GM12874 (cell line): Measurements from ENCODE around the gene MAK.

Experiments
- TF ChIP-seq, protein P1 (sequence below): IDR thresholded peaks from 2 replicates; pipeline ENCODE4 v1.5.1; 2011; ENCODE audit warnings: low read depth, mild to moderate bottlenecking, control low read depth, low read length, moderate library complexity; ENCODE audit not compliant: insufficient read depth

Gene MAK

DNA sequence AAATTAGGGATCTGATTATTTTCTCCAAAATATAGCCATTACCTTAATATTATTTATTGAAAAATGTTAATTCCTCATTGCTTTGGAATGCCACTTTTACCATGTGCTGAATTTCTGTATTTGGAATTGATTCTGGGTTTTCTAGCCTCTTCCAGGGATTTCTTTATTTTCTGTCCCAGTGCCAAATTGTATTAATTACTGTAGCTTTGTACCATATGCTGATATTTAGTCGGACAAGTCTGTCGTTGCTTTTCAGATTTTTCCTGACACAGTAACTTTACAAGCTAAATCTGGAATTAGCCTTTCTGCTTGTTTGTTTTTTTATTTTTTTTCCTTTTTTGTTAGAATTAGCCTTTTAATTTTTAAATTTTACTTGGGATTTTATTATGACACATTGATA, 101.6 kb downstream of the MAK start:
- TF ChIP-seq, protein P1, sequence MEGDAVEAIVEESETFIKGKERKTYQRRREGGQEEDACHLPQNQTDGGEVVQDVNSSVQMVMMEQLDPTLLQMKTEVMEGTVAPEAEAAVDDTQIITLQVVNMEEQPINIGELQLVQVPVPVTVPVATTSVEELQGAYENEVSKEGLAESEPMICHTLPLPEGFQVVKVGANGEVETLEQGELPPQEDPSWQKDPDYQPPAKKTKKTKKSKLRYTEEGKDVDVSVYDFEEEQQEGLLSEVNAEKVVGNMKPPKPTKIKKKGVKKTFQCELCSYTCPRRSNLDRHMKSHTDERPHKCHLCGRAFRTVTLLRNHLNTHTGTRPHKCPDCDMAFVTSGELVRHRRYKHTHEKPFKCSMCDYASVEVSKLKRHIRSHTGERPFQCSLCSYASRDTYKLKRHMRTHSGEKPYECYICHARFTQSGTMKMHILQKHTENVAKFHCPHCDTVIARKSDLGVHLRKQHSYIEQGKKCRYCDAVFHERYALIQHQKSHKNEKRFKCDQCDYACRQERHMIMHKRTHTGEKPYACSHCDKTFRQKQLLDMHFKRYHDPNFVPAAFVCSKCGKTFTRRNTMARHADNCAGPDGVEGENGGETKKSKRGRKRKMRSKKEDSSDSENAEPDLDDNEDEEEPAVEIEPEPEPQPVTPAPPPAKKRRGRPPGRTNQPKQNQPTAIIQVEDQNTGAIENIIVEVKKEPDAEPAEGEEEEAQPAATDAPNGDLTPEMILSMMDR = no peak

GRCh38 chr6:10733863-10734262, 104.5 kb downstream of the MAK start:
- TF ChIP-seq, protein P1 = no peak

DNA sequence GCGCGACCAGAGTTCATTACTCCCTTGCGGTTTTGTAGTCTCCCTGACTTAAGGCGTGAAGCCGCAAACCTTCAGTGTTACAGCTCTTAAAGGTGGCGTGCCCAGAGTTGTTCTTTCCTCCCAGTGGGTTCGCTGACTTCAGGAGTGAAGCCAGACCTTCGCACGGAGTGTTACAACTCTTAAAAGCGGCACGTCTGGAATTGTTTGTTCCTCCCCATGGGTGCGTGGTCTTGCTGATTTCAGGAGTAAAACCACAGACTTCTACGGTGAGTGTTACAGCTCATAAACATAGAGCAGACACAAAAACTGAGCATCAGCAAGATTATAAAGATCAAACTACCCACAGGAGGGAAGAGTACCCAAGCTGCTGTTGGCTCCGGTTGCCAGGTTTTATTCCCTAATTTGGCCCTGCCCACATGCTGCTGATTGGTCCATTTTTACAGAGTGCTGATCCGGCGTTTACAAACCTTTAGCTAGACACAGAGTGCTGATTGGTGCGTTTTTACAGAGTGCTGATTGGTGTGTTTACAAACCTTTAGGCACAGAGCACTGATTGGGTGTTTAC, 105.1 kb downstream of the MAK start:
- TF ChIP-seq, protein P1 = no peak

DNA sequence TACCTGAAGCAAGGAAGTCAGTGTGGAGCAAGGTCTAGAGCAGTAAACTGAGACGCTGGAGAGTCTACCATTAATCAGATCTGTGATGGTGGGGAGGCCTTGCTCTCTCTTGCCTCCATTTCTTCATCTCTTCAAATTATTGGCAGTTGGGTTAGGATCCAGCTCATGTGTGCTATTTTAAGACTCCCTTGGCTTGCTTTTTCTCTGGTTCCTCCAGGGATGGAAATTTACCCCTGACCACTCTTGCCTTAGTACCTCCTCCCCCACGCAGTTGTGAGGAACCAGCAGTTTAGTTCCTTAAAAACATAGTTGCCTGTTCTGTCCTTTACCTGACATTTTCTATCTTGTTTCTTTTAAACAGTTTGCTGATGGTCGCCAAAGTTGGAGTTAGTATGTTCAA, 108.1 kb downstream of the MAK start:
- TF ChIP-seq, protein P1 = no peak

GRCh38 chr6:10725716-10726115, 112.6 kb downstream of the MAK start:
- TF ChIP-seq, protein P1 = no peak

DNA sequence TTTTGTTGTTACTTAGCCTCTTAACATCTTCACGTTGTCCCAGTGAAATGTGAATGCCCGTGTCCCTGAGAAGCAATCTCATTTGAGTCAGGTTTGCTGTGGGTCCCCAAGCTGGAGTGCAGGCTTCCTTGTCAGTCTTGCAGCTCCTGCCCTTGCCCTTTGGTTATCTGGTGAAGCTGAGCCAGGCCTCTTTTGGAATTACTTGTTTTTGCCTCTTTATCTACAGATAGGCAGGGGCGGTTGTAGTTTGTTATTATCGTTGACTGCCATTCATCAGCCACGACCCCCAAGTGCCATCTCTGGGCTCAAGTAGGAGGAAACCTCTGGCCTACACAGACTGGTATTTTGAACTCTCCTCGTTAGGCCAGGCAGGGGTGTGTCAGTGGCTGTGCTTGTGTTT, 113.3 kb downstream of the MAK start:
- TF ChIP-seq, protein P1 = no peak

GRCh38 chr6:10723567-10723881, 114.8 kb downstream of the MAK start:
- TF ChIP-seq, protein P1 = no peak
